HL-60 (cell line): ENCODE data around the gene ZFTA.
A peak's percentile ranks its signal among the peaks of the same experiment; 100 is the strongest.

Experiments used
- DNase-seq, 2 experiments: peaks; one replicate each; pipeline ENCODE4 v3.0.0-alpha.2; 2010 to 2020; ENCODE audit warnings: low read depth in 1 of 2, low spot score in 1 of 2
- H3K27ac ChIP-seq: fragments of 250-450 bp; sonication (Bioruptor Pico); replicated peaks from 2 replicates; pipeline ENCODE4 v1.5.1; 2020; ENCODE audit warnings: mild to moderate bottlenecking, moderate library complexity
- H3K27me3 ChIP-seq: fragments of 250-450 bp; sonication (Bioruptor Pico); 2 replicates; pipeline ENCODE4 v1.5.1; 2021; ENCODE audit warnings: mild to moderate bottlenecking, moderate library complexity; ENCODE audit not compliant: insufficient read depth, poor library complexity, severe bottlenecking
- H3K4me3 ChIP-seq: replicated peaks from 2 replicates; pipeline ENCODE4 v1.5.1; 2011; ENCODE audit warnings: mild to moderate bottlenecking, control low read depth, low read length; ENCODE audit not compliant: insufficient read depth
- GABPA ChIP-seq: IDR thresholded peaks from 2 replicates; pipeline ENCODE4 v1.6.1; 2012; ENCODE audit warnings: low read depth
- POLR2AphosphoS5 ChIP-seq: IDR thresholded peaks from 2 replicates; pipeline ENCODE4 v1.6.1; 2012; ENCODE audit warnings: low read depth
- SPI1 ChIP-seq: IDR thresholded peaks from 2 replicates; pipeline ENCODE4 v1.6.1; 2012; ENCODE audit warnings: low read depth, mild to moderate bottlenecking, borderline replicate concordance
- TF ChIP-seq, protein P1 (sequence below): IDR thresholded peaks from 2 replicates; pipeline ENCODE4 v1.6.1; 2012; ENCODE audit warnings: low read depth; ENCODE audit not compliant: insufficient replicate concordance
- TF ChIP-seq, protein P2 (sequence below): IDR thresholded peaks from one replicate; pipeline ENCODE4 v1.5.1; 2011; ENCODE audit warnings: low read length, control low read depth, inconsistent platforms; ENCODE audit not compliant: insufficient read depth

Gene ZFTA

GRCh38 chr11:63814383-63814736 lies 45.8 kb upstream of the ZFTA start:
- Histone ChIP-seq H3K27ac (no peak overlapping the region), H3K27me3 (peaks cover 35% of the 10 kb centered on the region), H3K4me3 (peak overlapping the region; percentile 58; the same call in 1 of the 2 replicates)
- TF ChIP-seq, protein P1, sequence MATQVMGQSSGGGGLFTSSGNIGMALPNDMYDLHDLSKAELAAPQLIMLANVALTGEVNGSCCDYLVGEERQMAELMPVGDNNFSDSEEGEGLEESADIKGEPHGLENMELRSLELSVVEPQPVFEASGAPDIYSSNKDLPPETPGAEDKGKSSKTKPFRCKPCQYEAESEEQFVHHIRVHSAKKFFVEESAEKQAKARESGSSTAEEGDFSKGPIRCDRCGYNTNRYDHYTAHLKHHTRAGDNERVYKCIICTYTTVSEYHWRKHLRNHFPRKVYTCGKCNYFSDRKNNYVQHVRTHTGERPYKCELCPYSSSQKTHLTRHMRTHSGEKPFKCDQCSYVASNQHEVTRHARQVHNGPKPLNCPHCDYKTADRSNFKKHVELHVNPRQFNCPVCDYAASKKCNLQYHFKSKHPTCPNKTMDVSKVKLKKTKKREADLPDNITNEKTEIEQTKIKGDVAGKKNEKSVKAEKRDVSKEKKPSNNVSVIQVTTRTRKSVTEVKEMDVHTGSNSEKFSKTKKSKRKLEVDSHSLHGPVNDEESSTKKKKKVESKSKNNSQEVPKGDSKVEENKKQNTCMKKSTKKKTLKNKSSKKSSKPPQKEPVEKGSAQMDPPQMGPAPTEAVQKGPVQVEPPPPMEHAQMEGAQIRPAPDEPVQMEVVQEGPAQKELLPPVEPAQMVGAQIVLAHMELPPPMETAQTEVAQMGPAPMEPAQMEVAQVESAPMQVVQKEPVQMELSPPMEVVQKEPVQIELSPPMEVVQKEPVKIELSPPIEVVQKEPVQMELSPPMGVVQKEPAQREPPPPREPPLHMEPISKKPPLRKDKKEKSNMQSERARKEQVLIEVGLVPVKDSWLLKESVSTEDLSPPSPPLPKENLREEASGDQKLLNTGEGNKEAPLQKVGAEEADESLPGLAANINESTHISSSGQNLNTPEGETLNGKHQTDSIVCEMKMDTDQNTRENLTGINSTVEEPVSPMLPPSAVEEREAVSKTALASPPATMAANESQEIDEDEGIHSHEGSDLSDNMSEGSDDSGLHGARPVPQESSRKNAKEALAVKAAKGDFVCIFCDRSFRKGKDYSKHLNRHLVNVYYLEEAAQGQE: no peak
- TF ChIP-seq SPI1 (no peak), GABPA (no peak), POLR2AphosphoS5 (no peak)
- TF ChIP-seq, protein P2, sequence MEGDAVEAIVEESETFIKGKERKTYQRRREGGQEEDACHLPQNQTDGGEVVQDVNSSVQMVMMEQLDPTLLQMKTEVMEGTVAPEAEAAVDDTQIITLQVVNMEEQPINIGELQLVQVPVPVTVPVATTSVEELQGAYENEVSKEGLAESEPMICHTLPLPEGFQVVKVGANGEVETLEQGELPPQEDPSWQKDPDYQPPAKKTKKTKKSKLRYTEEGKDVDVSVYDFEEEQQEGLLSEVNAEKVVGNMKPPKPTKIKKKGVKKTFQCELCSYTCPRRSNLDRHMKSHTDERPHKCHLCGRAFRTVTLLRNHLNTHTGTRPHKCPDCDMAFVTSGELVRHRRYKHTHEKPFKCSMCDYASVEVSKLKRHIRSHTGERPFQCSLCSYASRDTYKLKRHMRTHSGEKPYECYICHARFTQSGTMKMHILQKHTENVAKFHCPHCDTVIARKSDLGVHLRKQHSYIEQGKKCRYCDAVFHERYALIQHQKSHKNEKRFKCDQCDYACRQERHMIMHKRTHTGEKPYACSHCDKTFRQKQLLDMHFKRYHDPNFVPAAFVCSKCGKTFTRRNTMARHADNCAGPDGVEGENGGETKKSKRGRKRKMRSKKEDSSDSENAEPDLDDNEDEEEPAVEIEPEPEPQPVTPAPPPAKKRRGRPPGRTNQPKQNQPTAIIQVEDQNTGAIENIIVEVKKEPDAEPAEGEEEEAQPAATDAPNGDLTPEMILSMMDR: no peak
- no peak for DNase-seq

GRCh38 chr11:63813563-63814382 lies 45.2 kb upstream of the ZFTA start:
- no peak for DNase-seq
- Histone ChIP-seq H3K27me3 (peaks cover 35% of the 10 kb centered on the region), H3K4me3 (peak overlapping the region; percentile 58), H3K27ac (no peak overlapping the region)
- no peak for TF ChIP-seq GABPA
- TF ChIP-seq POLR2AphosphoS5: no peak
- TF ChIP-seq, protein P1: no peak
- TF ChIP-seq, protein P2: no peak
- no peak for TF ChIP-seq SPI1

GRCh38 chr11:63813035-63813562 lies 44.5 kb upstream of the ZFTA start, which contains the start of gene SPINDOC:
TSS of gene SPINDOC (plus strand) at chr11:63813456. CDS start at chr11:63813687, 231 bp downstream.
- no peak within 1 kb of the TSS for H3K27ac ChIP-seq
- no peak for DNase-seq
- peak within 1 kb of the TSS; percentile 58 for H3K4me3 ChIP-seq
- peaks cover 35% of the 10 kb centered on the region for H3K27me3 ChIP-seq
- TF ChIP-seq POLR2AphosphoS5 (no peak), GABPA (no peak), SPI1 (no peak)
- TF ChIP-seq, protein P1: no peak
- TF ChIP-seq, protein P2: no peak
